ENCODE results near the gene ZNF445. TPM values are rescaled to one million over a fixed set of nuclear protein-coding genes. Genes with fewer than 3 reads are reported as not detected.
"Not testable (repeated sequence)": the region's sequence is repeated elsewhere in the genome, so short reads cannot be mapped to it uniquely, and the experiment has no call there.

Gene ZNF445
- total RNA-seq, 2 experiments from 2014 or later, result 17.9 to 24.0 TPM

DNA sequence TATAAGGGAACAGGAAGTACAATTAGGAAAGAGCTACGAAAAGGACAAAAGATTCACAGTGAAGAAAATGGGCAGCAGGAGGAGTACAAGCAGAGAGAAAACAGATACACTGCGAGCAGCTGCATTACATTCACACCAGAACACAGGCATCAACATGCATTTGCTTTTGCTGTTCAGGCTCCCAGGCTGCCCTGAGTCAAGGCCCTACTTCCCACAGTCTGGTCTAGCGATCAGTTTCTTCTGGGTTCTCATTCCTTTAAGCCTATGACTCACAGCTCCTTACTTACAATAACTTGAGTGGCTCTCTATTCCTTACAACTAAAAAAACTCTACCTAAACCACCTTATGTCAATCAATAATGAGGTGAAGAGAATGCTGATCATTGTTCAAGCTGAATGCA, 24.5 kb upstream of the ZNF445 start:
- Mint-ChIP-seq H3K9me3 (ENCODE audit: low read depth) (peaks cover 56% of the 10 kb centered on the region), H3K27ac (no peak overlapping the region), H3K4me1 (peaks cover 3% of the 10 kb centered on the region), H3K36me3 (peaks cover 77% of the 10 kb centered on the region), H3K27me3 (no peaks in the 10 kb centered on the region), H3K4me3 (no peak overlapping the region)
- ATAC-seq (no peak), DNase-seq (no peak)
- CTCF ChIA-PET, result no interaction called here

DNA sequence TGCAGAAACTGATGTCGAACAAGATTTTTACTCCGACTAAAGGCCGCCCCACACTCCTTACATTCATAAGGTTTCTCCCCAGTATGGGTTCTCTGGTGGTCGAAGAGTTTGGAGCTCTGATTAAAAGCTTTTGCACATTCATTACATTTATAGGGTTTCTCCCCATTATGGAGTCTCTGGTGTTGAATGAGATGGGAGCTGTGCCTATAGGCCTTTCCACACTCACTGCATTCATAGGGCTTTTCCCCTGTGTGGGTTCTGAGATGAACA, 22.4 kb upstream of the ZNF445 start:
- CTCF ChIA-PET, H3K4me1 Mint-ChIP-seq, DNase-seq, H3K27me3 Mint-ChIP-seq, H3K27ac Mint-ChIP-seq, H3K4me3 Mint-ChIP-seq, ATAC-seq: not testable (repeated sequence)
- H3K9me3 Mint-ChIP-seq (ENCODE audit: low read depth), result peaks cover 48% of the 10 kb centered on the region
- peaks cover 70% of the 10 kb centered on the region for H3K36me3 Mint-ChIP-seq

DNA sequence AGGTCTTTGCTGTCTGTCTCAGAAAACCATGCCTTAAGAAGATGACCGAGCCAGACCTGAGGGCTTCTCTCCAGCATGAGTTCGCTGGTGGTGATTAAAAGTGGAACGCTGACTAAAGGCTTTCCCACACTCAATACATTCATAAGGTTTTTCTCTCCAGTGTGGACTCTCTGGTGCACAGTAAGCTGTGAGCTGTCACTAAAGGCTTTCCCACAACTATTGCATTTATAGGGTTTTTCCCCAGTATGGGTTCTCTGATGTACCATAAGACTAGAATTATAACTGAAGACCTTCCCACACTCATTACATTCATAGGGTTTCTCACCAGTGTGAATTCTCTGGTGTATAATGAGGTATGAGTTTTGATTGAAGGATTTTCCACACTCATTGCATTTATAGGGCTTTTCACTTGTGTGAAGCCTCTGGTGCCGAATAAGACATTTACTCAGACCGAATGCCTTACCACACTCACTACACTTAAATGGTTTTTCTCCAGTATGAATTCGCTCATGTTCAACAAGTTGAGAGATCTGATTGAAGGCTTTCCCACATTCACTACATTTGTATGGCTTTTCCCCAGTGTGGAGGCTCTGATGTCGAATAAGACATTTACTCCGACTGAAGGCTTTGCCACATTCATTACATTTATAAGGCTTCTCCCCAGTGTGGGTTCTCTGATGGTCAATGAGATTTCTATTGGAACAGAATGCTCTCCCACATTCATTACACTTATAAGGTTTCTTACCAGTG, 21.9 kb upstream of the ZNF445 start:
- CTCF ChIA-PET, result no interaction called here
- H3K9me3 Mint-ChIP-seq (ENCODE audit: low read depth), result peaks cover 49% of the 10 kb centered on the region
- no peaks in the 10 kb centered on the region for H3K27me3 Mint-ChIP-seq
- DNase-seq (no peak), ATAC-seq (no peak)
- no peak overlapping the region for H3K27ac Mint-ChIP-seq
- H3K4me1 Mint-ChIP-seq, result no peaks in the 10 kb centered on the region
- no peak overlapping the region for H3K4me3 Mint-ChIP-seq
- H3K36me3 Mint-ChIP-seq, result peaks cover 72% of the 10 kb centered on the region

DNA sequence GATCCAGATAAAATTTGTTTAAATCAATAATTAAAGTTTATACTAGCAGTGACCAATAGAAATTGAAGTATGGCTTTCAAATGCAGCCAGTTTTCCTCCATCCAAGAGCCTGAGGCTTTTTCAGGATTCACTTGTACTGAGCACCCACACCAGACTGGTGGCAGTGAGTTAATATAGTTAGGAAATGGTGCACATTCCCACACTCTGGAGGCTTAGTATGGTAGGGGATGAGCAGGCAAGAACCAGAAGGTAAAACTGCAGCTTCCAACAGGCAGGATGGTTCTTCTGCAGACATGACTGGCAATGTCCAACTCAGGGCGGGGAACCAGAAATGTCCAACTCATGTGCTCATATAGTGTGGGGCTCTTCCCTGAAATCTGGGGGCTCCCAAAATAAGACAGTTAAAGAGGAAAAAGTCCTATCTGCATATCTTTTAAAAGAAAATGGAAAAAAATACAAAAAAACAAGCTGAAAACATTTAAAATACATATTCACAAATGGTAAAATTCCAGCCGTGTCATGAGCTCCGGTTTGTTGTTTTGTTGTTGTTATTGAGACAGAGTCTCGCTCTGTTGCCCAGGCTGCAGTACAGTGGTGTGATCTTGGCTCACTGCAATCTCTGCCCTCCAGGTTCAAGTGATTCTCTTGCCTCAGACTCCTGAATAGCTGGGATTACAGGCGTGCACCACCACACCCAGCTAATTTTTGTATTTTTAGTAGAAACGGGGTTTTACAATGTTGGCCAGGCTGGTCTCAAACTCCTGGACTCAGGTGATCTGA, 18.4 kb upstream of the ZNF445 start:
- Mint-ChIP-seq H3K9me3 (ENCODE audit: low read depth) (peaks cover 41% of the 10 kb centered on the region), H3K4me3 (no peak overlapping the region), H3K27ac (no peak overlapping the region), H3K27me3 (no peaks in the 10 kb centered on the region), H3K4me1 (no peaks in the 10 kb centered on the region), H3K36me3 (peaks cover 70% of the 10 kb centered on the region)
- CTCF ChIA-PET, result no interaction called here
- DNase-seq, result no peak
- ATAC-seq, result no peak

DNA sequence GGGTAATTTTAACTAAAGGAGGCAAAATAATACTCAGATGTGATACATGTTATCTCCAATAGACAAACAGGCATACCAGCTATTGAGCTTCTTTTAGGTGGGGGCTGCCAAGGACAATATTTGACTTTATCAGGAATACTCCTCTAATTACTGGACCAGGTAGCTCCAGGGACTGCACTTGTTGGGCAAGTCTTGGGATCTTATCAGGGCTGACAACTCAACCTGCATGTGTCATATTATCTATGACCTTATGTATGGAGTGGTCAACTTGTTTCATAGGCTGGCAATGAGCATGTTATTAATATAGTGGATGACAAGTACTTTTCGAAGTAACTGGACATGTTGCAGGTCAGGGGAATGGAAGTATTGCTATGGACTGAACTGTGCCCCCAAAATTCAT, 15.0 kb upstream of the ZNF445 start:
- H3K36me3 Mint-ChIP-seq, result peaks cover 52% of the 10 kb centered on the region
- no peaks in the 10 kb centered on the region for H3K27me3 Mint-ChIP-seq
- no peak overlapping the region for H3K27ac Mint-ChIP-seq
- CTCF ChIA-PET, result interaction anchor here (1.2 to 1.3 kb wide), 2 partner anchors 18 to 41 kb away, joined by 4 read pairs; no protein-coding TSS in a partner anchor
- no peak overlapping the region for H3K4me3 Mint-ChIP-seq
- H3K4me1 Mint-ChIP-seq, result no peaks in the 10 kb centered on the region
- no peak for ATAC-seq
- peaks cover 28% of the 10 kb centered on the region for H3K9me3 Mint-ChIP-seq (ENCODE audit: low read depth)
- DNase-seq, result no peak

DNA sequence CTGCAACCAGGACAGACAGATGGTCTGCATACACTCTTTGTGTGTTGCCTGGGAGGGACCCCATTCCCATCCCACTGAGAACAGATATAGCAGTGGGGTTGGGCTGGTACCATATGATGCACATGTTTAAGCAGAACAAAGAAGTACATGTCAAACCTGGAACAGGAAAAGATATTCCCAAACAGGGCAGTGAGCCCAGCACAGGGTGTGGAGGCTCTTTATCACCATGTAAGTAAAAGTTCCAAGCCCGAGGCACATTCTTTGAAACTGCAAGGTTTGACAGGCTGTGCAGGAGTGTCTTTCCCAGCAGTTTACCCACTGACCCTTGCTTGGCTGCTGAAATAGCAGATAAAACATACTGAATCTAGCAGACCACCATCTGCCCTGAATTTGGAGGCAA, 5.3 kb upstream of the ZNF445 start:
- H3K36me3 Mint-ChIP-seq, result peaks cover 5% of the 10 kb centered on the region
- no peak overlapping the region for H3K4me3 Mint-ChIP-seq
- peaks cover 4% of the 10 kb centered on the region for H3K4me1 Mint-ChIP-seq
- H3K9me3 Mint-ChIP-seq (ENCODE audit: low read depth), result peaks cover 12% of the 10 kb centered on the region
- H3K27ac Mint-ChIP-seq, result no peak overlapping the region
- no peaks in the 10 kb centered on the region for H3K27me3 Mint-ChIP-seq
- ATAC-seq, result no peak
- CTCF ChIA-PET, result no interaction called here
- DNase-seq, result no peak

DNA sequence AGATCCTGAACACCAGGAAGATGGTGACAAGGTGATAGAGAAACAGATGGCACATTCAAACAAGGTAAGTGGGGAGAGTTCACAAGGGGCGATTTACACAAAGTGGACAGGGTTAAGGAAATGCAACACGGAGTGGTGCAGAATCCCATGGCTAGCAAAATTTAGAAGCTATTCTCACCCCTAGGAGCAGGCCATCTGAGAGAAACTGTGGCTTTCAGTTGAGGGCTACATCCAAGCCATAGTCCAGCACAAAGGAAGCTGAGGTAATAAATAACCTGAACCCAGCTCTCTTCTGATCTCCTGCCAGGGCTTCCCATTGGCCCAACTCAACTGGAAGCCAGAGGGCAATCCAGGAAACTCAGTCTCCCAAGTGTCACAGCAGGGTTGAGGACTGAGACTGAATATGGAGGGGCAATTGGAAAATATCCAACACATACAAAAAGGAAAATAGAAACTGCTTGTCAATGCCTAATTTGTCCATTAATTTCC, 1.2 kb upstream of the ZNF445 start:
- Mint-ChIP-seq H3K36me3 (peaks cover 2% of the 10 kb centered on the region), H3K27me3 (no peaks in the 10 kb centered on the region), H3K4me3 (no peak overlapping the region), H3K27ac (no peak overlapping the region), H3K4me1 (peaks cover 19% of the 10 kb centered on the region), H3K9me3 (ENCODE audit: low read depth) (no peaks in the 10 kb centered on the region)
- DNase-seq (no peak), ATAC-seq (no peak)
- CTCF ChIA-PET, result interaction anchor here (1.0 kb wide), 1 partner anchor 33 kb away, joined by 3 read pairs; no protein-coding TSS in a partner anchor

DNA sequence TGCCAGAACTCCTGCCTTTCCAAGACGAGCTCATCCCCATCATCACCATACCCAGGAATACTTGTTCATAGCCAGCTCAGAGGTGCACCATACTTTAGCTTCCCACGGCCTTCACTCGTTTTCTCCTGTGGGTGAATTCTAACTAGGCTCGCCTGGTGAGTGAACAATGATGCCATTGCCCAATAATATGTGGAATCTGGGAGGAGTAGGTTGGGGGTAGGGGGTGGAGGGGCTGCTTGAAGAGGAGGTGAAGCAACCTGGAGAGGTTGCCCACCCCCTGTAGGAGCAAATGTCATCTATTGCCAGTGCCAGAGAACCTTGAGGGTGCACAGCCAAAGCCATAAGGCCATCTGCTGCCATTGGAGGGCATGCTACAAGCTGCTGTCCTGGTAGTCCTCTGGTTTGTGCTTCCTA, 592 bp upstream of the ZNF445 start:
- CTCF ChIA-PET, result interaction anchor here (1.0 kb wide), 2 partner anchors 11 to 139 kb away, joined by 3 to 4 read pairs; partner anchors contain the start of gene TCAIM
- H3K27me3 Mint-ChIP-seq, result no peaks in the 10 kb centered on the region
- H3K36me3 Mint-ChIP-seq, result peaks cover 2% of the 10 kb centered on the region
- DNase-seq (no peak), ATAC-seq (no peak)
- peak overlapping the region; percentile 80 for H3K27ac Mint-ChIP-seq
- no peaks in the 10 kb centered on the region for H3K9me3 Mint-ChIP-seq (ENCODE audit: low read depth)
- H3K4me1 Mint-ChIP-seq, result peaks cover 19% of the 10 kb centered on the region
- H3K4me3 Mint-ChIP-seq, result peak overlapping the region; percentile 78

DNA sequence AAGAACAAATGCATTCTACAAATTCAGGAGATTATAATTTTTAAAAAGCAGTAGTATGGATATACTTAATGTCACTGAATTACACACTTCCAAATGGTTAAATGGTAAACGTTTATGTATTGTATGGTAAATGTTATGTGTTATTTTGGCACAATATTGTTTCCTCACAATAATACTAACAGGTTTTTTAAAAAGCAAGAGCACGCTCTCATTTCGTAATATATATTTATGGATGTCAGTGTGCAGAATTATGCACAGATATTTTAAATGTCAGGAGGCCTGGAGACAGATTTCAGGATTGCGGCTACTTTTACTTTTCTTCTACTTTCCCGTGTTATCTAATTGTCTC, 533 bp downstream of the ZNF445 start:
- CTCF ChIA-PET, result no interaction called here
- no peak for DNase-seq
- Mint-ChIP-seq H3K4me3 (peak overlapping the region; percentile 78), H3K27ac (peak overlapping the region; percentile 83), H3K36me3 (peaks cover 5% of the 10 kb centered on the region), H3K4me1 (peaks cover 22% of the 10 kb centered on the region), H3K9me3 (ENCODE audit: low read depth) (no peaks in the 10 kb centered on the region), H3K27me3 (no peaks in the 10 kb centered on the region)
- no peak for ATAC-seq

DNA sequence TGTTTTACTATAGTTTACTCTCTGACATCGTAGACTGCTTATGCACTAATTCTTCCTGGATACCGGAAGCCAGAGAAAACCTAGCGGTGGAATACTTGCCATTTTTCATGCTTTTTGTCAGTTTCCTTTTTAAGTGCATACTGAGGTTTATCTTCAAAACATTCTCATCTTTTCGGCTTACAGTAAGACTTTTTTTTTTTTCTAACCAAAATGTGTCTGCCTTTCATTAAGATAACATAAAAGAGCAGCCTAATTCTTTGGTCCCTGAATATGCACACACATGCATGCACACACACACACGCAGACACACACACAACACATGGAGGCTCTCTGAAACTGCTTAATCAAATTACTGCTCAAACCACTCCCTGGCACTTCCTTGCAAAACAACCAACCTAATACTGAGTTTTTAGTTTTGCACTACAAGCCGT, 1.3 kb downstream of the ZNF445 start:
- ATAC-seq, result no peak

DNA sequence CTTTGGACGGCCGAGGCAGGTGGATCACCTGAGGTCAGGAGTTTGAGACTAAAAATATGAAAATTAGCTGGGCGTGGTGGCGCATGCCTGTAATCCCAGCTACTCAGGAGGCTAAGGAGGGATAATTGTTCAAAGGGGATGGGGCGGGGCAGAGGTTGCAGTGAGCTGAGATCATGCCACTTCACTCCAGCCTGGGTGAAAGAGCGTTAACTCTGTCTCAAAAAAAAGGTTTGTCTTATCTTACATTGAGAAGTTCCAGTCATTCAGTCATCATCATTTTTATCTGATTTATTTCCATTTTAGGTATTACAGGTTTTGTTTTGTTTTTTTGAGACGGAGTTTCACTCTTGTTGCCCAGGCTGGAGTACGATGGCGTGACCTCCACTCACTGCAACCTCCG, 2.6 kb downstream of the ZNF445 start:
- H3K27ac Mint-ChIP-seq; H3K9me3 Mint-ChIP-seq (ENCODE audit: low read depth); DNase-seq; H3K4me3 Mint-ChIP-seq; H3K27me3 Mint-ChIP-seq; ATAC-seq: not testable (repeated sequence)
- Mint-ChIP-seq H3K36me3 (peaks cover 21% of the 10 kb centered on the region), H3K4me1 (peaks cover 28% of the 10 kb centered on the region)
- CTCF ChIA-PET, result interaction anchor here (0.5 kb wide), 1 partner anchor 563 kb away, joined by 3 read pairs; no protein-coding TSS in a partner anchor

More for the DNA sequence above, 1.3 kb downstream of the ZNF445 start:
- no peak for DNase-seq
- CTCF ChIA-PET, result no interaction called here
- Mint-ChIP-seq H3K27me3 (no peaks in the 10 kb centered on the region), H3K4me1 (peaks cover 26% of the 10 kb centered on the region), H3K27ac (peak overlapping the region; percentile 83), H3K9me3 (ENCODE audit: low read depth) (no peaks in the 10 kb centered on the region), H3K36me3 (peaks cover 11% of the 10 kb centered on the region), H3K4me3 (peak overlapping the region; percentile 78)

DNA sequence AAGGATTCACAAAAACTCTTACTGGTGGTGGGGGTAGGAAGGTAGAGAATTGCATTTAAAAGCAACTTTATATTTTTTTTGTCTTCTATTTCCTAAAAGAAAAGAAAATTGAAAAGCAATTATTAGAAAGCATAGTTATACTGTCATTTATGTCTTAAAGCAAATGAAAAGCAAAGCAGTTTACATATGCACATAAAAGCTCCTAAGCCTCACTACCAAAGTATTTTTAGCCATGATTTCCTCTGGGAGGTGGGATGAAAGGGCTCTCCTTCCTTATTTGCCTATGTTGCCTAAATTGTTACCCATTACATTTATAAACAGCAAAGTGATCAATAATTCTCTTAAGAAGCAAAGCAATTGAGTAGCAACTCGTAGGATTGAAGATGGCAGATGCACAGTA, 7.0 kb downstream of the ZNF445 start:
- H3K9me3 Mint-ChIP-seq (ENCODE audit: low read depth), result no peaks in the 10 kb centered on the region
- no peak overlapping the region for H3K4me3 Mint-ChIP-seq
- no peak overlapping the region for H3K27ac Mint-ChIP-seq
- H3K27me3 Mint-ChIP-seq, result no peaks in the 10 kb centered on the region
- CTCF ChIA-PET, result no interaction called here
- H3K36me3 Mint-ChIP-seq, result peaks cover 43% of the 10 kb centered on the region
- ATAC-seq (no peak), DNase-seq (no peak)
- H3K4me1 Mint-ChIP-seq, result peaks cover 16% of the 10 kb centered on the region

DNA sequence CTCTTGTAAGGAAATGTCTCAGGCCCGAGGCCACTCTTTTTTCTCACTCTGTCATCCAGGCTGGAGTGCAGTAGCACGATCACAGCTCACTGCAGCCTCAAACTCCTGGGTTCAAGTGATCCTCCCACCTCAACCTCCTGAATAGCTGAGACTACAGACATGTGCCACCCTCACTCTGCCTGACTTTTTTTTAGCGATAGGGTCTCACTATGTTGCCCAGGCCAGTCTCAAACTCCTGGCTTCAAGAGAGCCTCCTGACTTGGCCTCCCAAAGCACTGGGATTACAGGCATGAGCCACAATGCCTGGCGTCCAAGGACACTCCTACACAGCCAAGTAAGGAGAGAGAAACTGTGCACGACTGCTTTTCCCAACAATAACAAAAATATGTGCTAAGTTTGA, 7.6 kb downstream of the ZNF445 start:
- no peaks in the 10 kb centered on the region for H3K9me3 Mint-ChIP-seq (ENCODE audit: low read depth)
- no peak for DNase-seq
- H3K36me3 Mint-ChIP-seq, result peaks cover 48% of the 10 kb centered on the region

More for the DNA sequence above, 7.6 kb downstream of the ZNF445 start:
- H3K4me3 Mint-ChIP-seq, result no peak overlapping the region
- no peak for ATAC-seq
- no peaks in the 10 kb centered on the region for H3K27me3 Mint-ChIP-seq
- peaks cover 15% of the 10 kb centered on the region for H3K4me1 Mint-ChIP-seq
- no peak overlapping the region for H3K27ac Mint-ChIP-seq
- CTCF ChIA-PET, result no interaction called here

All from activated CD8-positive, alpha-beta memory T cell treated with anti-CD3 and anti-CD28 coated beads, Interleukin-2, amount 10 ng/mL, durations not matched to agents 7 days and 5 days (primary cell).